CD8-positive, alpha-beta memory T cell (primary cell): ENCODE results near the gene ANKRD22. TPM values are rescaled to one million over a fixed set of nuclear protein-coding genes. Genes with fewer than 3 reads are reported as not detected.

Experiments used
- CTCF ChIA-PET: fragments of 350-600 bp; sonication (Branson Sonifier 250); formaldehyde crosslinking; loops from one replicate; lab custom pipeline; 2021; ENCODE audit warnings: antibody characterized with exemption; lab: Charles Lee
- POLR2A ChIA-PET: fragments of 350-600 bp; sonication (Branson Sonifier 250); formaldehyde crosslinking; loops from one replicate; lab custom pipeline; 2021; ENCODE audit warnings: antibody characterized with exemption; lab: Charles Lee
- DNase-seq, 5 donors: peaks; one replicate each; pipeline versions ENCODE4 v3.0.0 to v3.0.0-alpha.2; 2020 to 2022; ENCODE audit warnings: mixed read lengths in 1 of 5
- H3K27ac ChIP-seq: one replicate; pipeline ENCODE4 v1.7.0; 2013; ENCODE audit warnings: low read depth, mild to moderate bottlenecking, low read length, moderate library complexity
- H3K27me3 ChIP-seq: 2 replicates; pipeline ENCODE4 v1.7.0; 2013; ENCODE audit warnings: low read length, mild to moderate bottlenecking; ENCODE audit not compliant: insufficient read depth, poor library complexity, severe bottlenecking
- H3K36me3 ChIP-seq: 2 replicates; pipeline ENCODE4 v1.7.0; 2013; ENCODE audit warnings: mild to moderate bottlenecking, low read length, moderate library complexity; ENCODE audit not compliant: insufficient read depth
- H3K4me1 ChIP-seq: 2 replicates; pipeline ENCODE4 v1.7.0; 2013; ENCODE audit warnings: mild to moderate bottlenecking, low read length, moderate library complexity; ENCODE audit not compliant: insufficient read depth
- H3K4me3 ChIP-seq: 2 replicates; pipeline ENCODE4 v1.7.0; 2013; ENCODE audit warnings: mild to moderate bottlenecking, low read length
- H3K9me3 ChIP-seq: 2 replicates; pipeline ENCODE4 v1.7.0; 2013; ENCODE audit warnings: mild to moderate bottlenecking, low read length
- H3K27ac Mint-ChIP-seq, 8 donors: one replicate each; pipeline ENCODE4 v1.8.0; 2020 to 2021; ENCODE audit warnings: mixed read lengths in 8 of 8, mild to moderate bottlenecking in 6 of 8, inconsistent platforms in 3 of 8, moderate library complexity in 3 of 8
- H3K27me3 Mint-ChIP-seq, 2 donors: one replicate each; pipeline ENCODE4 v1.8.0; 2020 to 2021; ENCODE audit warnings: mixed read lengths in 2 of 2, mild to moderate bottlenecking in 1 of 2, moderate library complexity in 1 of 2
- H3K36me3 Mint-ChIP-seq, 3 donors: one replicate each; pipeline ENCODE4 v1.8.0; 2020 to 2021; ENCODE audit warnings: mixed read lengths in 3 of 3, inconsistent platforms in 1 of 3, mild to moderate bottlenecking in 1 of 3
- H3K4me1 Mint-ChIP-seq, 3 donors: one replicate each; pipeline ENCODE4 v1.8.0; 2020 to 2021; ENCODE audit warnings: mixed read lengths in 3 of 3, inconsistent platforms in 1 of 3, mild to moderate bottlenecking in 1 of 3
- H3K4me3 Mint-ChIP-seq, 7 donors: one replicate each; pipeline ENCODE4 v1.8.0; 2020 to 2021; ENCODE audit warnings: mixed read lengths in 7 of 7, mild to moderate bottlenecking in 6 of 7, moderate library complexity in 4 of 7, inconsistent platforms in 2 of 7
- H3K9me3 Mint-ChIP-seq, 5 donors: one replicate each; pipeline ENCODE4 v1.8.0; 2020 to 2022; ENCODE audit warnings: mixed read lengths in 5 of 5, mild to moderate bottlenecking in 3 of 5, moderate library complexity in 2 of 5, inconsistent platforms in 1 of 5
- polyA plus RNA-seq: library from polyadenylated mRNA; unstranded; fragments of 300-500 nt; fragmentation: Illumina TruSeq; gene quantifications from one replicate; pipeline ENCODE4 v1.2.3, GENCODE V29; 2021
- total RNA-seq, 2 experiments: library from RNA; stranded (reverse); gene quantifications; one replicate each; pipeline ENCODE4 v1.2.3, GENCODE V29; 2021

ANKRD22 gene
- total and polyA plus RNA-seq, 3 experiments from 2014 or later = 0.63 TPM; not detected in 2

DNA sequence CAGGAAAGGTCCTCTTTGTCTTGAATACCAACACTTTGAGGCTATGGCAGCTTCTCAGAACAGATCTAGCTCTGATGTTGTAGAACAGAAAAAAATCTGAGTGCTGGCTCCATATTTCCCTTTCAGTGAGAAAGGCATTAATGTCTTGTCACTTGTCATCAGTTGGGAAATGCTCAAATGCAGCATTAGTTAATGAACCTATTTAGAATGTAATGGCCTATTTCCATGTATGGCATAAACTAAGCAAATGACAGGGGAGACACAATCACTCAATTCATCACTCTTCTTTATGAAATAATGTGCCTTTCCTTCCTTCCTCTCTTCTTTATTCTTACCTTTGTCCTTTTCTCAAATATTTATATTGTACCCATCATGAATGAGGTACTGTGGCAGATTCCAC is 23.4 kb upstream of the ANKRD22 start:
- Mint-ChIP-seq H3K4me3 (no peak overlapping the region), H3K27me3 (no peaks in the 10 kb centered on the region), H3K27ac (no peak overlapping the region), H3K4me1 (peaks cover 16 to 20% (median 19%) of the 10 kb centered on the region in 3 donors), H3K36me3 (peaks cover 0 to 4% (median 0%) of the 10 kb centered on the region in 3 donors), H3K9me3 (peaks cover 0 to 2% (median 0%) of the 10 kb centered on the region in 5 donors)
- Histone ChIP-seq H3K9me3 (no peaks in the 10 kb centered on the region), H3K27ac (no peak overlapping the region), H3K4me1 (peaks cover 18% of the 10 kb centered on the region), H3K36me3 (no peaks in the 10 kb centered on the region), H3K4me3 (no peak overlapping the region), H3K27me3 (no peaks in the 10 kb centered on the region)
- DNase-seq = no peak
- POLR2A ChIA-PET = no interaction called here
- CTCF ChIA-PET = no interaction called here

DNA sequence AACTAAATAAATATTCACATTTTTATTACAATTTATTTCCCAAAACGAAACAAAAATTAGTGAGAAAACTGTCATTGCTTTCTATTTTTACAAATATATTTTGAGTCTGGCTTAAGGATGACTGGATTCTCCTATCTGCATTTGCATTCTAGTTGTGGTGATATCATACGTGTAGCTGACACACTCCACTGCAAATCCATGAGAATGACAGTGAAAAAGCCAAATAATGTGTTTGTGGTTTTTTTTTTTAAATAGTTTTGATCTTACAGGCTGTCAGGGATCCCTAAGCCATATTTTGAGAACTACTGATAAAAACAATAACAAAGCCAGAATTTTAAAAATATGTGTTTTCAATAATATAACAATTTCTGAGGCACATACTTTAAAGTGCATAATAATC is 22.6 kb upstream of the ANKRD22 start:
- CTCF ChIA-PET = no interaction called here

DNA sequence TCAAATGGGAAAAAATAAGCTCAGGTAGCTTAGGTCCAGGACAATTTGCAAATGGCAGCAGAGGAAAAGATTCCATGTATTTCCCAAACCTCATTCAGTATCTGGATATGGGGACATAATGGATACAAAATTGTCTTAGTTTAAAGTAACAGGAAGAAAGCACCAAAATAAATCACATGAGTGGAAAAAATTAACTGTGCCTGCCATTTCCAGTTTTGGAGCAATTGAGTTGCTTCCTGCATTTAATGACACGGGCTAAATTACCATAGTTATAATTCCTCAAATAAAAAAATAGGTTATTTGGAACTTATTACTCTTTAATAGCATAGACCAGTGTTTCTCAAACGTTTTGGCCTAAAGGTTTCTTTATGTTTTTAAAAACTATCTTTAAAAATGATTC is 22.1 kb upstream of the ANKRD22 start:
- no peaks in the 10 kb centered on the region for H3K36me3 ChIP-seq
- no peak for DNase-seq
- no peaks in the 10 kb centered on the region for H3K27me3 ChIP-seq
- H3K27me3 Mint-ChIP-seq = peaks cover 0 to 3% of the 10 kb centered on the region in 2 donors
- ChIA-PET POLR2A (interaction anchor here (0.6 kb wide), 1 partner anchor 9 kb away, joined by 3 read pairs; no protein-coding TSS in a partner anchor), CTCF (no interaction called here)
- no peak overlapping the region for H3K27ac Mint-ChIP-seq
- no peaks in the 10 kb centered on the region for H3K9me3 Mint-ChIP-seq
- no peak overlapping the region for H3K27ac ChIP-seq
- H3K36me3 Mint-ChIP-seq = no peaks in the 10 kb centered on the region
- no peak overlapping the region for H3K4me3 Mint-ChIP-seq
- no peaks in the 10 kb centered on the region for H3K9me3 ChIP-seq
- H3K4me1 Mint-ChIP-seq = peaks cover 8 to 9% (median 8%) of the 10 kb centered on the region in 3 donors
- H3K4me3 ChIP-seq = no peak overlapping the region
- peaks cover 8% of the 10 kb centered on the region for H3K4me1 ChIP-seq

More for the DNA sequence above, 22.6 kb upstream of the ANKRD22 start:
- Histone ChIP-seq H3K9me3 (no peaks in the 10 kb centered on the region), H3K4me1 (peaks cover 13% of the 10 kb centered on the region), H3K36me3 (no peaks in the 10 kb centered on the region), H3K4me3 (no peak overlapping the region), H3K27me3 (no peaks in the 10 kb centered on the region), H3K27ac (no peak overlapping the region)
- Mint-ChIP-seq H3K4me1 (peaks cover 10 to 13% (median 13%) of the 10 kb centered on the region in 3 donors), H3K27ac (no peak overlapping the region), H3K4me3 (no peak overlapping the region), H3K27me3 (peaks cover 0 to under 1% of the 10 kb centered on the region in 2 donors), H3K36me3 (no peaks in the 10 kb centered on the region), H3K9me3 (no peaks in the 10 kb centered on the region)
- POLR2A ChIA-PET = no interaction called here
- DNase-seq = no peak

DNA sequence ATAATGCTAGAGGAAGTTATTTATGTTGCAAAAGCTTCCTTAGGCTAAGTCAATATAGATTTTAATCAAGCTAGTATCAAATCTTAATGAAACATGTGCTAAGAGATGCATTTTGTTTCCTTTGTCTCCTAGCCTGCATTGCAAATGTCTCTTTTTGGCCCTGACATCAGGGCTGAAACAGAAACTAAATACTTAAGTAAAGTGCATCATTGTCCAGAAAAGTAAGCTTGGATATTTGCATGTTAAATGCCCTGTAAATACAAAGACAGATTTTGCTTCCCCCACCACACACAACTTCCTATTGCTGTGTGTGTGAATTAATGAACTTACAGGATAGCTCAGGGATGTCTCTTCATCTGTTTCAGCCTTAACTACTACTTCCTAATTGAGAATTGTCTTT is 18.4 kb upstream of the ANKRD22 start:
- Histone ChIP-seq H3K27ac (no peak overlapping the region), H3K27me3 (no peaks in the 10 kb centered on the region), H3K4me1 (no peaks in the 10 kb centered on the region), H3K9me3 (no peaks in the 10 kb centered on the region), H3K36me3 (no peaks in the 10 kb centered on the region), H3K4me3 (no peak overlapping the region)
- Mint-ChIP-seq H3K4me1 (no peaks in the 10 kb centered on the region), H3K4me3 (no peak overlapping the region), H3K9me3 (no peaks in the 10 kb centered on the region), H3K36me3 (no peaks in the 10 kb centered on the region), H3K27me3 (peaks cover 0 to 3% of the 10 kb centered on the region in 2 donors), H3K27ac (no peak overlapping the region)
- ChIA-PET CTCF (interaction anchor here (0.8 to 1.6 kb wide), 5 partner anchors 10 to 64 kb away, joined by 3 to 10 read pairs (median 3); partner anchors contain the start of gene STAMBPL1), POLR2A (no interaction called here)
- no peak for DNase-seq

DNA sequence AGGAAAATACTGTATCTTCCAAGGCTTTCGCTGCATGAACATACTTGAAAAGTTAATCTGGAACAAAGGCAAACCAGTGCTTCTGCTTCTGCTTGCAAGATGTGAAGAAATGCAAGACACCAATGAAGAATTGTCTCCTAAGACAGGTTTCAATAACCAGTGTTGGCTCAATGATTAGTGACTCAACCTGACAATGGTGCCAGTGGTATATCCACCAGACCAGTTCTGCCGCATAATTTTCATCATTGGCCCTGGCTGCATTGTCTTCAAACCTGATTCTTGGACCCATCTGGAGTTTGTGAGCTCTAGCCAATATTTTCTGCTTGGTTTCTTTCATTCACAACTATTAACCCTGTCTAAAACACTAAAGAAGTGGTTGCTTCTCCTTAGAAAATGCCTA is 14.8 kb upstream of the ANKRD22 start:
- ChIA-PET CTCF (no interaction called here), POLR2A (no interaction called here)
- Histone ChIP-seq H3K27ac (no peak overlapping the region), H3K36me3 (no peaks in the 10 kb centered on the region), H3K27me3 (no peaks in the 10 kb centered on the region), H3K4me1 (no peaks in the 10 kb centered on the region), H3K9me3 (no peaks in the 10 kb centered on the region), H3K4me3 (no peak overlapping the region)
- no peak overlapping the region for H3K4me3 Mint-ChIP-seq
- DNase-seq = no peak
- peak overlapping the region in 1 of 8 donors; percentile 25 for H3K27ac Mint-ChIP-seq
- peaks cover 6 to 12% of the 10 kb centered on the region in 2 donors for H3K27me3 Mint-ChIP-seq
- no peaks in the 10 kb centered on the region for H3K9me3 Mint-ChIP-seq
- no peaks in the 10 kb centered on the region for H3K4me1 Mint-ChIP-seq
- no peaks in the 10 kb centered on the region for H3K36me3 Mint-ChIP-seq

DNA sequence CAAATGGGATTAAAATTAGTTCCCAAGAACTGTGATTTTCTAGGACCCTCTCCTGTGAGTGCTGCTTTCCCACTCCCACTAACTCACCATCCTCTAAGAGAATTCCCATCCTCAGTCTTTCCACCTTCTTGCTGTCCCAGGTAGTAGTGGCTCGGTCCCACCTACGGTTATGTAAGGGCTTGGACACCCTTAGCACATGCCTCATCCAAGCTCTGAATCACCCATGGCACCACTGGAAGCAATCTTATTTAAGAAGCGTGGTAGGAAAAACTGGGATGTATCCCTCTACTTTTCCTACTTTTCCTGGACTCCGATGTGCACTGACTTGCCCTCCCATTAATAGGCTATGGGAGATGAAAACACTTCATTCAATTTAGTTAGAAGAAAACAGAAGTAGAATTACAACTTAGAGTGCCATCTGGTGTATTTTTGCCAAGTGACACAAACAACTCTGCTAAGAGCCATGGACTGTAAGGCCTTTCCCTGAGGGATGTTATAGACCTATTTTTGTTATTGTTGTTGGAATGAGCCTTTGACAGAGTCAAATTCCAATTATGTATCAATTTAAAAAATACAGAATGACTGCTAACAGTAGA is 13.7 kb upstream of the ANKRD22 start:
- no peak overlapping the region for H3K4me3 ChIP-seq
- H3K4me3 Mint-ChIP-seq = no peak overlapping the region
- POLR2A ChIA-PET = interaction anchor here (0.5 kb wide), 1 partner anchor 17 kb away, joined by 3 read pairs; no protein-coding TSS in a partner anchor
- no peak for DNase-seq
- H3K27ac ChIP-seq = no peak overlapping the region
- H3K9me3 ChIP-seq = no peaks in the 10 kb centered on the region
- CTCF ChIA-PET = interaction anchor here (2.5 kb wide), 1 partner anchor 29 kb away, joined by 14 read pairs; no protein-coding TSS in a partner anchor
- peaks cover 6 to 17% of the 10 kb centered on the region in 2 donors for H3K27me3 Mint-ChIP-seq
- H3K4me1 ChIP-seq = no peaks in the 10 kb centered on the region
- no peaks in the 10 kb centered on the region for H3K4me1 Mint-ChIP-seq
- no peaks in the 10 kb centered on the region for H3K27me3 ChIP-seq
- H3K9me3 Mint-ChIP-seq = no peaks in the 10 kb centered on the region
- no peaks in the 10 kb centered on the region for H3K36me3 Mint-ChIP-seq
- H3K27ac Mint-ChIP-seq = no peak overlapping the region
- H3K36me3 ChIP-seq = no peaks in the 10 kb centered on the region

DNA sequence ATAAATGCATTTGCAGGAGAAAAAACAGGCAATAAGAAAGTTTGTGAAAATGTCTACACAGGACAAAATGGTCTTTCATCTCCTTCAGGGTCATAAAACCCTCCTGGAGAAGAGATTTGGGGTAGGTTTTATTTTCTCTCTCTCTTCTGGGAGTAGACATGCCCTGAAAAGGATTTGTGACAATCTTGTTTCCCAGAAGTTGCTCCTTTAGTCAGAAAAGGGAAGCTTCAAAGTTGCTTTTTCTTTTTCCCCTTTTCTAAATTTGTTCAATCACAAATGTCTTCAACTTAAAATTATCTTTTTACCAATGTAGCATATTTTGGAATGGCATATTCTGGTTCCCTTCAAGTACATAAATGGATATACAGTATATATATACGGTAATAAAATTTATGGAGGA is 9.4 kb upstream of the ANKRD22 start:
- H3K27me3 Mint-ChIP-seq = peaks cover 6 to 17% of the 10 kb centered on the region in 2 donors
- H3K36me3 Mint-ChIP-seq = no peaks in the 10 kb centered on the region
- H3K9me3 Mint-ChIP-seq = peaks cover 0 to 2% (median 0%) of the 10 kb centered on the region in 5 donors
- no peak overlapping the region for H3K27ac Mint-ChIP-seq
- POLR2A ChIA-PET = no interaction called here
- no peaks in the 10 kb centered on the region for H3K9me3 ChIP-seq
- no peaks in the 10 kb centered on the region for H3K4me1 Mint-ChIP-seq
- H3K27ac ChIP-seq = no peak overlapping the region
- H3K4me3 Mint-ChIP-seq = no peak overlapping the region
- H3K4me1 ChIP-seq = no peaks in the 10 kb centered on the region
- H3K27me3 ChIP-seq = peaks cover 5% of the 10 kb centered on the region
- CTCF ChIA-PET = interaction anchor here (1.2 to 1.3 kb wide), 2 partner anchors 26 to 74 kb away, joined by 3 to 4 read pairs; no protein-coding TSS in a partner anchor
- DNase-seq = no peak
- H3K36me3 ChIP-seq = no peaks in the 10 kb centered on the region
- no peak overlapping the region for H3K4me3 ChIP-seq

DNA sequence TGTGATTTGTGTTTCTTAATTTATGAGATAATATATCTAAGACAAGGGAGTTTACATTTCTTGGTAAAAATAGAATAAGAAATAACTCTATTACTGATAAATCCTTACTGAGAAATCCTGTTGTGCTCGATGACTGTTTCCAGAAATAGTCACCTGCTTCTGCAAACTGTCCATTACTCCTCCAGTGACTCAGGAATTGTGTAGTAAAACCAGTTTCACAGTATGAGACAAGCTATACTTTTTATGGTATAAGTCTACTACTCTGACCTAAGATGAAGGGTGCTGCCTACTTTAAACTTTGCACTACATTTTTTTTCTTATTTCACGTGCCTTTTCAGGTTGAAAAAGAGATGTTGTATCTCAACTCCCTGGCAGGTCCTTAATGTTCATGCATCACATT is 6.8 kb upstream of the ANKRD22 start:
- Mint-ChIP-seq H3K27me3 (peaks cover 6 to 11% of the 10 kb centered on the region in 2 donors), H3K9me3 (peaks cover 0 to 2% (median 0%) of the 10 kb centered on the region in 5 donors), H3K27ac (no peak overlapping the region), H3K4me1 (no peaks in the 10 kb centered on the region), H3K4me3 (no peak overlapping the region), H3K36me3 (no peaks in the 10 kb centered on the region)
- H3K27ac ChIP-seq = no peak overlapping the region
- H3K36me3 ChIP-seq = no peaks in the 10 kb centered on the region
- ChIA-PET CTCF (interaction anchor here (1.8 kb wide), 1 partner anchor 22 kb away, joined by 4 read pairs; no protein-coding TSS in a partner anchor), POLR2A (no interaction called here)
- no peaks in the 10 kb centered on the region for H3K4me1 ChIP-seq
- no peak for DNase-seq
- H3K9me3 ChIP-seq = no peaks in the 10 kb centered on the region
- peaks cover 5% of the 10 kb centered on the region for H3K27me3 ChIP-seq
- no peak overlapping the region for H3K4me3 ChIP-seq
